SIG-M5 treated with dmso at 0.1 percent for 504 hours (cell line): ENCODE data around the gene GALNT2.

ENCODE experiments used
- DNase-seq: peaks from one replicate; lab custom pipeline; 2025; ENCODE audit not compliant: unreplicated experiment; lab: John Stamatoyannopoulos, UW

GALNT2 gene

GRCh38 chr1:230224101-230224960, 157.3 kb downstream of the GALNT2 start:
- DNase-seq = no peak

GRCh38 chr1:230226007-230226800, 159.2 kb downstream of the GALNT2 start:
- DNase-seq = no peak

GRCh38 chr1:230226814-230227213, 159.8 kb downstream of the GALNT2 start:
- no peak for DNase-seq

GRCh38 chr1:230228236-230228897, 161.3 kb downstream of the GALNT2 start:
- no peak for DNase-seq

- DNase-seq = no peak
Measured at GRCh38 chr1:230230273-230230672, 163.2 kb downstream of the GALNT2 start.

GRCh38 chr1:230230948-230231773, 164.1 kb downstream of the GALNT2 start:
- DNase-seq = no peak

- no peak for DNase-seq
Measured at GRCh38 chr1:230231774-230232145, 164.7 kb downstream of the GALNT2 start.

GRCh38 chr1:230232371-230232771, 165.3 kb downstream of the GALNT2 start:
- no peak for DNase-seq

- DNase-seq = no peak
Measured at GRCh38 chr1:230233786-230234185, 166.7 kb downstream of the GALNT2 start.

GRCh38 chr1:230235876-230236275, 168.8 kb downstream of the GALNT2 start:
- DNase-seq = no peak

GRCh38 chr1:230236301-230237008, 169.4 kb downstream of the GALNT2 start:
- no peak for DNase-seq

GRCh38 chr1:230237009-230237370, 170.0 kb downstream of the GALNT2 start:
- no peak for DNase-seq

- no peak for DNase-seq
Measured at GRCh38 chr1:230237805-230238204, 170.8 kb downstream of the GALNT2 start.

GRCh38 chr1:230240446-230241086, 173.5 kb downstream of the GALNT2 start:
- no peak for DNase-seq

- no peak for DNase-seq
Measured at GRCh38 chr1:230242326-230242725, 175.3 kb downstream of the GALNT2 start.

- DNase-seq = no peak
Measured at GRCh38 chr1:230243146-230243545, 176.1 kb downstream of the GALNT2 start.

- no peak for DNase-seq
Measured at GRCh38 chr1:230243583-230244353, 176.7 kb downstream of the GALNT2 start.

GRCh38 chr1:230246551-230246950, 179.5 kb downstream of the GALNT2 start:
- DNase-seq = no peak
